ENCODE data around the gene MEAK7. TPM values are rescaled to one million over a fixed set of nuclear protein-coding genes. Genes with fewer than 3 reads are reported as not detected.
A peak's percentile ranks its signal among the peaks of the same experiment; 100 is the strongest.

Gene MEAK7, protein sequence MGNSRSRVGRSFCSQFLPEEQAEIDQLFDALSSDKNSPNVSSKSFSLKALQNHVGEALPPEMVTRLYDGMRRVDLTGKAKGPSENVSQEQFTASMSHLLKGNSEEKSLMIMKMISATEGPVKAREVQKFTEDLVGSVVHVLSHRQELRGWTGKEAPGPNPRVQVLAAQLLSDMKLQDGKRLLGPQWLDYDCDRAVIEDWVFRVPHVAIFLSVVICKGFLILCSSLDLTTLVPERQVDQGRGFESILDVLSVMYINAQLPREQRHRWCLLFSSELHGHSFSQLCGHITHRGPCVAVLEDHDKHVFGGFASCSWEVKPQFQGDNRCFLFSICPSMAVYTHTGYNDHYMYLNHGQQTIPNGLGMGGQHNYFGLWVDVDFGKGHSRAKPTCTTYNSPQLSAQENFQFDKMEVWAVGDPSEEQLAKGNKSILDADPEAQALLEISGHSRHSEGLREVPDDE
- 11.5 TPM for total RNA-seq
- long read RNA-seq, full-length matches to known transcripts: 9 of 33 reads
- long read RNA-seq, partial matches to known transcripts: 7 of 33 reads
- long read RNA-seq, other reads (novel, unspliced or antisense): 17 of 33 reads

DNA sequence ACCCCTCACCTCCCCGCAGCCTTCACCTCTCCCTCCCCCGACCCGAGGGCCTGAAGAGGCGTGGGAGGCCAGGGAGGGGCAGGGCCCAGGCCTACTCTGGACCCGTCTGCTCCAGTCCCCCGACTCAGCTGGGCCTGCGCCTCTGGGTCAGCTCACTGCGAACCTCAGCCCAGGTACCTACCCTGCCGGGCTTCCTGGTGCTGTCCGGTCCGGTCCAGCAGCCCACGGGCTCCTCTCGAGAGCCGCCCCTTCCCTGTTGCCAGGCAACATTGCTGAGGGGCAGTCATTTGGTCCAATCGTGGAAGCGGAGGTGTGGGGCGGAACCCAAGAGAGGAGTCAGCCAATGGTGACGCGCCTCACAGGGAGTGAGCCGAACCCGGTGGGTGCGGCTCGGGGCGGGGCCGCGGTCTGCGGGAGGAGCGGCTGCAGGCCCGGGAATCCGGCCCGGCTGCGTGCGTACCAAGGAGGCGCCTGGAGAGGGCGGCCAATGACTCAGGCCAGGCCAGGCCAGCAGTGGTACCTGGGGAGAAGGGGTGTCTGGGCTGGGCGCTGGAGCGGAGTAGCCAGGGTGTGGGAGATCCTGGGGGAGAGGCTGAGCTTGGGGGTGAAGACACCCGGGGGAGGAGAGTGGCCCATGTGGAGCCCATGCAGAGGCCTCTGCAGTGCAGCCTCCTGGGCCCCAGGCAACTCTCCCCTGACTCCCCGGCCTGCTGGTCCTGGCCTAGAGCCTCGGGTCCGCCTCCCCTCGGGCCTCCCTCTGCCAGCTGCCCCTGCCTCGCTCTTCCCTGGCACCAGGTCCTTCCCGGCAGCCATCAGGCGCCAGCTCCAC, at the start of gene MEAK7:
Gene MEAK7, minus strand, starts transcription at position 240 of the 829 bp plus-strand sequence. CDS start 6,573 bp downstream, outside the sequence.
- peak; percentile 100 for DNase-seq (ENCODE audit: low spot score)

DNA sequence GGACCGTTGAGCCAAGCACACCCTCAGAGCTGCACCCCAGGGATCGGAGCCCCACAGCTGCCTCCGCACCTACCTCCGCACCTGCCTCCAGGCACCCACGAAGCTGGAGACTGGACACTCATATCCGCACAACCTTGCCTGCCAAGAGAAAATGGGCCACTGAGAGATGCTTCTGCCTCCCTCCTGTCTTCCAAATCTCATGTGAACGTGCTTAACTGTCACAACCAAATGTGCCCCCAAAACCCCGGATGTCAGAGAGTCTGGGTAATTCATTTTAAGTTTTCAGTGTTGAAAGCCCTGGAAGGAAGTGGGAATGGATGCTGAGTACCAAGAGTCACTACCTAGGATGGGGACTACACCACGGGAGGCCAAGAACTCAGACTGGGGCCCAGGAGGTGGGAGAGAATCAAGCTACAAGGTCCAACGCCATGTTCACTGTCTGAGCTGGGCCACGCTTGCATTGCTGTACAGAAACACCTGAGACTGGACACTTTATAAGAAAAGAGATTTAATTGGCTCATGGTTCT, 49.5 kb upstream of the MEAK7 start:
- no peak for DNase-seq (ENCODE audit: low spot score)

DNA sequence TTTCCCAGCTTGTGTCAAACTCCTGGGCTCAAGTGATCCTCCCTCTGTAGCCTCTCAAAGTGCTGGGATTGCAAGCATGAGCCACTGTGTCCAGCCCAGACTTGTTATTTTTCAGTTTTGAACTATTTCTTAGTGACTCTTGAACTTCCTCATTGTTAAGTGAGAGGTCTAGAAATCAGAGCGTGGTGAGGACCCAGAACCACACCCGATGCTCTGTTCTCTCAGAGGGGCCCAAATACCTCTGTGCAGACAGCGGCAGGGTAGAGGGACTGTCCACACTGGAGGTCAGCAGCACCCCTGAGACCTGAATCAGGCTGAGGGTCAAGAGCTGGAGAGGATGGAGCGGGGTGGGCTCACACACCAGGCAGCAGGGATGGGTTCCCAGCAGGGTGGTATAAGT, 47.7 kb upstream of the MEAK7 start:
- no peak for DNase-seq (ENCODE audit: low spot score)

DNA sequence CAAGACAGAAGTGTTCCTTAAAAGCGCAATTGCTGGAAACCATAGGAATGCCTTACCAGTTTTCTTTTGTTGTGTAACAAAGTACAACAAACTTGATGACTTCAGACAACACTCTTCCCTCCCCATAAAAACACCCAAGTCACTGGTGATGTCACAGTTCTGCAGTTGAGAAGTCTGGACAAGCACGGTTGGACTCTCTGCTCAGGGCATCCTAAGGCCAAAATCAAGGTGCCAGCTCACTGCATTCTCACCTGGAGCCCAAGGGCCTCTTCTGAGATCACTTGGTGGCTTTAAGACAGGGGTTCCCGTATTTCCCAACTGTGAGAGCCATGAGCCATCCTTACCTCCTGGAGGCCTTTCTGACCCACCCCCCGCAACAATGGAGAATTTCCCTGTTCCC, 45.6 kb upstream of the MEAK7 start:
- DNase-seq (ENCODE audit: low spot score): no peak

DNA sequence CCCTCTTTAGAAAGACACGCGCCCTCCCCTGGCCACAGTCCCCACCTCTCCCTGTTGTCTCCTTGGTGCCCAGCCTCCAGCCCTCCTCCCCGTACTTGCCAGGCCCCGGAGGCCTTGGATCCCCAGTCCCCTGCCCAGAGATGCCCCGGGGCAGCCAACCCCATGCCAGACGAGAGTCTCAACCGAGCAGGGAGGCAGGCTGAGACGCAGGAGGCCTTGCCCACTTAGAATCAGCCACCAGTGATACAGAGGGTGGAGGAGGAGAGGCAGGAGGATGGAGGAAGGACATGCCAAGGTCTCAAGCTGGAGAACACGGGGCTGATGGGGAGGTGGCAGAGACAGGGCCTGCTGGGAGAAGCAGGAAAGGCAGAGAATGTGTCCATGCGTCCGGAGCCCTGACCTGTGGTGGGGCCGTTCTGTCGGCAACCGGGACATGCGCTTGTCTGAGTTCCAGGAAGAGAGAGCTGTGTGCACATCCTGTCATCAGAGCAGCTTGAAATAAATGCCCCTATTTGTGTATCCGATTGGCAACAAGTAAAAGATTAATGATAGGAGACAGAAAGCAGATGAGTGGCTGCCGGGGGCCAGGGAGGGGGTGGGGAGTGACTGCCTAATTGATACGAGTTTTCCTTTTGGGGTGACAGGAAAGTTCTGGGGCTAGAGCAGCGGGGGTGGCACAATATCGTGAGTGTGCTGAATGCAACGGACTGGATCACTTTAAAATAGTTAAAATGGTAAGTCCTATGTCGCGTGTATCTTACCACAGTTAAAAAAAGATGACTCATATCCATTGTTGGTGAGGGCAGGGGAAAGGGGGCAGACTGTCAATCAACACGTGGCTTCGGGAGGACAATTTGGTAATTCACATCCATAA, 44.7 kb upstream of the MEAK7 start:
- no peak for DNase-seq (ENCODE audit: low spot score)

DNA sequence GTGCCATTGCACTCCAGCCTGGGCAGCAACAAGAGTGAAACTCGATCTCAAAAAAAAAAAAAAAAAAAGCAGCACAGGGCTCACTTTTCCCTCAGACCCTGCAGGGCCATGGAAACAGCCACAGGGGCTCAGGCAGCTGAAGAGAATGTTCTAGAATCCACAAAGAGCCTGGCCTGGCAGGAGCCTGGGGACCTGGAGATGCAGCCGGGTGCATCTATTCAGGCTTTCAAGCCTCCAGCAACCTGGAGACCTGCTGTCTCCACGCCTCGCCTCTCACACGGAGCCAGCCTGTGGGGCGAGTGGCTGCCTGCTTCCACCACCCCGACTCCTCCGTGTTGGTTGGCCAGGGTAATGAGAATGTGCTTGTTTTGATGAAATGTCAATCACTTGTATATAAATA, 44.0 kb upstream of the MEAK7 start:
- no peak for DNase-seq (ENCODE audit: low spot score)

DNA sequence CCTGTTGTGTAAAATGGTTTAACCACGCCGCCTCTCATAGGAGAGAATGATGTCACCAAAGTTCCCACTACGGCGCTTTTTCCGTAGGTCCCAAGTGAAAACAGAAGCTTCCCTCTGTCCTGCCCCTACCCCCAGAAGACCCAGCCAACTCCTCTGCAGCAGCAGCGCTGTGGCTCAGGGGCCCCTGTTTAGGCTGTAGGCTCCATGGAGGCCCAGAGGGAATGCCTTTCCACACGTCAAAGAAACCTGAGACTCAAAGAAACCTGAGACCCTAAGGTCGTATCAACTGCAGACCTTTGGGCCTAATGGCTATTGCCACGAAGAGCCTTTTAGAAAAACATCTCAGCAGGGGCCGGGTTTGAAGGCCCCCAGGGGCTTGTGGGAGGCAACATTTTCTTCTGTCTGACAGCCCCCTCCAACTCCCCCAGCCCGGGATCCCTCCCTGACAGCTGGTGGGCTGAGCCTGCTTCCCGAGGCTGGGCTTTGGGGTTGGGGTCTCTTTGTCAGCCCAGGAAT, 43.1 kb upstream of the MEAK7 start:
- no peak for DNase-seq (ENCODE audit: low spot score)

DNA sequence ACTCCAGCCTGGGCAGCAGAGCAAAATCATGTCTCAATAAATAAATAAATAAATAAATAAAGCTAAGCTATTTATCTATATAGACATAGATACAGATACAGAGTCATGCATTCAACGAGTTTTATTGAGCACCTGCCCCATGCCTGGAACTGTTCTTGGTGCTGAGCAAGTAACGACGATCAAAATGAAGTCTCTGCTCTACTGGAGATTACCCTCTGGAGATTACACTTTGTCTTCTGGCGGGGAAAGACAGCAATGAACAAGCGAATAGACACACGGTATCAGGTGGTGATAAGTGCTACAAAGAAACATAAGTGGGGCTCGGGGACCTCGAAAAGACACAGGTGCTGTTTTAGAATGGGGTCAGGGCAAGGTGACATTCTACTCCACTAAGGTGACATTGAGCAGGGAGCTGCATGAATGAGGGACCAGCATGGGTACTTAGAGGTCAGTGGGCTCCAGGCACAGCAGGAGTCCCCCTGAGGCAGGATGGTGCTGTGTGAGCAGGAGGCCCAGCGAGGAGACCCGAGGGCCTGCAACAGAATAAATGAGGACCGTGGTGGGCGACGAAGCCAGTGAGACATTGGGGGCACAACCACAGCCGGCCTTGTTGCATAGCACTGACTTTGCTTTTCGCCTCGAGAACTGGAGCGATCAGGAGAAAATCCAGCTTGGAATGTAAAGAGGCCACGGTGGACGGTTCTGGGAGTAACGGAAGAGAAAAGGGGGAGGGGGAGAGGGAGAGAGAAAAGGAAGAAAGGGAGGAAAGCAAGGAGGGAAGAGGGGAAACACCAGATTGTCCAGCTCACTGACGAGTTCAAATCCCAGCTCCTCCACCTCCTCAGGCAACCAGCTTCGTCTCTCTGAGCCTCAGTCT, 42.4 kb upstream of the MEAK7 start:
- no peak for DNase-seq (ENCODE audit: low spot score)

DNA sequence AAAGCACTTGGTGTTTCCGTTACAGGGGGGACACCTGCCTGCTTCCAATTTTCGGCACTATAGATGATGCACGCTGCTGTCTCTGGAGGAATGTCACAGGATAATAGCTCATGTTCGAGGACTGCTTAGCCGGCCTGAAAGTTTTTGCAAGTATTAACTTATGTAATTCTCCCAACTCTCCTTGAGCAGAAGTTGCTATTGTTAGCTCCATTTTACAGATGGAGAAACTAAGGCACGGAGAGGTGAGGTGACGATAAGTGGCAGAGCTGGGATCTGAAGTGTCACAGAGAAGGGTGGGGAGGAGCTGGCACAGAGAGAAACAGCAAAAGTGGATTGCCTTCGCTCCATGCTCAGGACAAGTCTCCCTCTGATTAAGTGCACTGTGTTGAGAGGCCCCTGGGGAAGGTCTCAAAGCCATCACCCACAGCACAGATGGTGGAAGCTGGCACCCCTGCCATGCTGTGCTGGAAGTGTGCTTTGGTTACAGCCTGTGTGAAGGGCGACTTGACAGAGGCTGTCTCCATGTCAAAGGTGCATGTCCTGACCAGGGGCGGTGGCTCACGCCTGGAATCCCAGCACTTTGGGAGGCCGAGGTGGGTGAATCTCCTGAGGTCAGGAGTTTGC, 40.8 kb upstream of the MEAK7 start:
- no peak for DNase-seq (ENCODE audit: low spot score)

DNA sequence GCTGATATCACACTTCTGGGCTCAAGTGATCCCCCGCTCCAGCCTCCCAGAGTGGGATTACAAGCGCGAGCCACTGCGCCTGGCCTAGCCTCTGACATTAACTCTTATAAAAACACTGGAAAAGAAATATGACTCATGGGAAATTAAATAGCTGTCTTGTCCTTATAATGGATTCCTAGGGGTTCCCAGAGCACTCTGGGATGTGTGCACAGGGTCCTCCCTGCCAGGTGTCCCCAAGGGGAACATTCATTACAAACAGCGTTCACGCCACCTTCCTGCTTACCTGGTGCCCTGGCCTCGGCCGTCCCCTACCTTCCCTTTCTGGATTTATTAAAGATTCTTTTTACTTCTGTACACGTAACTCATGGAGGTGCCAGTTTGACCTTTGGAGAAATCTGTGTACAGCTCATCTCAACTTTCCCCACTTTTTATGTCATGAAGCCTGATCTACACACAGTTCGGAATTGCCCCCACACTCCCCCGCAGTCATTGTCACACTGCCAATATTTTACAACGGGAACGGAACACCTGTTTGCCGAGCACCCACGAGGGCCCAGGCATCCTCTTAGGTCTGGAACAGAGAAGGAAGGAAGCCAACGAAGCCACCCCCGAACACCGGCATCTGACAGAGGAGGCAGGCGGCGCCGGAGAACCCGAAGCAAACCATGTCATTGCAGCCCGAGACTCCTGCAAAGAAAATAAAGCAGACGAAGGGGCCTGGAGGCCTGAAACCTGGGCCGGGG, 39.7 kb upstream of the MEAK7 start:
- no peak for DNase-seq (ENCODE audit: low spot score)

DNA sequence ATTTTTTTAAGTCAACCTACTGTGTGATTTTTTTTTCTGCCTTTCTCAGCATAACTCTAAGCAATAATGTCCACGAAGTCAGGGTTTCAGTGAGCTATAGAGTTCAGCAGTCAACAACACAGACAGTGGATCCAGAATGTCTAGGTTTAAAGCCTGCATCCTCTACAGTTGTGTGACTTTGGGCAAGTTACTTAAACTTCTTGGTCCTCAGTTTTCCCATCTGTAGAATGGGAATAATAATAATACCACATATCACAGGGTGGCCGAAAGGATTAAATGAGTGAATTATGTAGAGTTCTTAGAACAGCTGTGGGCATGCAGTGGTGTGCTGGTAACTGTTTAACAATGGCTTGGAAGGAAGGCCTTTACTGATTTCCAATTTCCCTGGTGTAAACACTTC, 38.8 kb upstream of the MEAK7 start:
- no peak for DNase-seq (ENCODE audit: low spot score)

DNA sequence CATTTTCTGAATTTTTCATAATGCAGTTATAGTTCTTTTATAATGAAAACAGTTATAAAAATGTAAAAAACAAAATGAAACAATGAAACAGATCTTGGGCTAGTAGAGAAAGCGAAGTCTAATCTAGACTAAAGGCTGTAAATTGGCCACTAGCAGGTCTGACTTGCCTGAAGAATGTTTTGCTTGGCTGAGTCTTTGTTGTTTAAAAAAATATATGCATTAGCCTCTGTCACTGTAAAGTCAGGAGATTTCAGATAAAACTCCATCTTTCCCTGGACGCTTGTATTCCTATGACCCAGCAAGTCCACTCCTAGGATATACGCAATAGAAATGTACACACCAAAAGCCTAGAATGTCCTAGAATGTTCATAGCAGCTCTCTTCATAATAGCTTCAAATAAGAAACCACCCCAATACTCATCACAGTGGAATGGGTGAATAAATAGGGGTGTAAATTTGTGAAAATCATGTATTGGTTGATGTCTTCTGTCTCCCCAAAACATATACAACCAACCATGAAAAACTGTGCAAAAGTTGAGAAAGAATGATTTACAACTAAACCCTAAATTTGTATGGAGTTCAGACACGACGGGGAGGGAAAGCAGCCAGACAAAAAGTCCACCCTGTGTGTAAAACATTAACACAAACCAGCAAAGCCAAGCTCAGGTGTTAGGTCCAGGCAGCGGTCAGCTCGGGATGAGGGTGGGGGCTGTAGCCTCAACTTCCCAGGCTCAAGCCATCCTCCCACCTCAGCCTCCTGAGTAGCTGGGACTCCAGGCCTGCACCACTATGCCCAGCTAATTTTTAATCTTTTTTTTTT, 37.7 kb upstream of the MEAK7 start:
- DNase-seq (ENCODE audit: low spot score): no peak

DNA sequence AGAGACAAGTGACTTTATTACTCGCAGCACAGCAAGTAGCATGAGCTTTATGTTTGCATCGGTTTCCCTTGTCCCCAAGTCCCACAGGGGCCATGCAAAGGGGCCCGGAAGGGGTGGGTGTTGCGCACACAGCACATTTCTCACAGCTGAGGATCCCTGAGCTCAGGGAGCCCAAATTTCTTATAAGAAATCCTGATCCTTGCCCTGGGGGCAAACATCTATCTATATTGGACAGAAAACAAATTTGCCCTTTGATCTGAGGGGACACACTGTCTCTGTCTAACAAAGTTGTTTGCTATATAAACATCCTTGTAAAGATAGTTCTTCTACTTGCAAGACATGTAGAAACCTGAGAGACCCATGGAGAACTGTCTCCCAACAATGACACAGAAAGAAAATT, 35.7 kb upstream of the MEAK7 start:
- DNase-seq (ENCODE audit: low spot score): no peak

DNA sequence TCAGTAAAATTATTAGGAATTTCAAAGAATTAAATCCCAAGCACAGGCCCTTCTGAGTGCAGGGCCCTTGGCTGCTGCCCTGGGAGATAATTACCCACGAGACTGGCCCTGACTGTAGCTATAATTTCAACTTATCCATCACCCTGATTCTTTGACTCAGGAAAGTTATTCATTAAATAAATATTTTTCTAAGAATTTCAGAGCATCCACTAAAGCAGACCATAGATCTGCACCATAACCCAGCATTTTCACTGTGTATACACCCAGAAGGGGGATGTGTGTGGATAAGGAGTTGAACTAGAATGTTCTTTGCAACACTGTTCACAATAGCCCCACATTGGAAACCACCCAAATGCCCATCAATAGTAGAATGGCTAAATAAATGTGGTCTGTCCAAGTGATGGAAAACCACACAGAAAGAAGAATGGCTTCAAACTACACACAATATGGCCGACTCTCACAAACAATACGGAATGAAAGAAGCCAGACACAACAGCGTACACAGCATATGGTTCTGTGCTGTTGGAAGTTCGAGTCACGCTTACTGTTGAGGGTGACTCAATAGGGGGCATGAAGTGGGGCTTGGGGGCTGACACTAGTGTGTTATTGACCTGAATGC, 33.9 kb upstream of the MEAK7 start:
- DNase-seq (ENCODE audit: low spot score): no peak

DNA sequence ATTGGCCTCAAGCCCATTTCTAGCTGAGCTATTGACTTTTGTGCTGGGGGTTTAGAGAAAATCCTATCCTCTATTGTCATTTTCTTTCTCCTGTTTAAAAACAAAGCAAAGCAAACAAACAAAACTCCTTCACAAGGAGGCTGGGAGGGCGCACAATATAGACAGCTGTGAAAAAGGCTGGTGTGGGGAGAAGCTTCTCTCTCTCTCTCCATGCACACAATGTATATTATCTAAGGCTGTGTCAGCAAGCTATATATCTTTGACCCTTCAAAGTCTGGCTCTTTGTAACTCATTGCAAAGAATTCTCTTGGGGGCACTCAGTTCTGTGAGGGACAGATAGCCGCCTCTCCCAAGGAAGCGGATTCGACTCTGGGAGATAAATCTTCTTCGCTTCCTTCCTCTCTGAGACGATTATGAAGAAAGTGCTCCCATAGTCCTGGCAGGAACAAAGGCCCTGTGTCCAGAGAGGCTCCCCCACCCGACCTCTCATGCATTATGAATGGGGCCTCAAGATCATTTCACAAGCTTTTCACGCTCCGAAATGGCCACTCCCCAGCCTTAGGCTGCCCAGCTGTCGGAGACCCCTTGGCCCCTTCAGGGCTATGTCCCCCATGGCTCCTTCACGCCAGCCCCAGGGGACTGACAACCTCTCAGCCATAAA, 33.2 kb upstream of the MEAK7 start:
- no peak for DNase-seq (ENCODE audit: low spot score)

DNA sequence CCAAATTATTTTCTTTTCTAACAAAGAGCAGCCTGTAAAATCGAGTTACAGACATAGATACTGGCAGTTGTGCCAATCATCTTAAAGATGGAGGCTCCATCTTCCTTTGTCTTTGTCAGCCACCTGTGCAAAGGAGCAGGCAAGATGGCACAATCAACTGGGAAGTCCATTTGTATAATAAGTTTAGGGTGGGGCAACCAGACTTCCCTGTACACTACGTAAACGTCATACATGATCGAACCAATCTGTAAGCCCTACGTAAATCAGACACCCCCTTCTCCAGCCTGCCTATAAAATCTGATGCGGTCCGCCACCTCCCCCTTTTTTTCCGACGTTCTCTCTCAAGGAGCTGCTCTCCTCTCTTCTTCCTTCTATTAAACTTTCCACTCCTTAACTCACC, 31.4 kb upstream of the MEAK7 start:
- DNase-seq (ENCODE audit: low spot score): no peak

DNA sequence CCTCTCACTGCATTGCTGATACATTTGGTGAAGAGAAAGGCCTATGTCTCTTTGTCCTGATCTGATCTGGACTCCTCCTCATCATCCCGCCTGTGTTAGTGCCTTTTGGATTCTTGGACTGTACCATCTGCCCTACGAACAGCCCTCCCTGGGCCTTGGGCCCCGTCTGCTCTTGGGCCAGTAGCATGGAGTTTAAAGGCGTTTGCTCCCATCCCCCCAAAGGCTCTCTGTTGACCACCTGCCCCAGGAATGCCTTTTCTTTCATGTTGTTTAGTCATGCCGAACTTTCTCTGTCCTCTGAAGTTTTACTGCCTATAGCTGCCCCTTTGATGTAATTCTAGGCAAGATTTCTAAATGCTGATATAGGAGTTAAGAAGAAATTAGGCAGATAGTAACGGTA, 30.9 kb upstream of the MEAK7 start:
- no peak for DNase-seq (ENCODE audit: low spot score)

All from mesenteric fat pad (tissue), 1 donor.